ENCODE results near the gene XPO1.
"Not testable (repeated sequence)": the region's sequence is repeated elsewhere in the genome, so short reads cannot be mapped to it uniquely, and the experiment has no call there.

Gene XPO1

GRCh38 chr2:61463769-61464475 is 74.2 kb downstream of the XPO1 start:
- no peak for DNase-seq

- DNase-seq = no peak
Measured at GRCh38 chr2:61461404-61461803, 76.8 kb downstream of the XPO1 start.

GRCh38 chr2:61460163-61460562 is 78.0 kb downstream of the XPO1 start:
- peak; percentile 79 for DNase-seq

DNA sequence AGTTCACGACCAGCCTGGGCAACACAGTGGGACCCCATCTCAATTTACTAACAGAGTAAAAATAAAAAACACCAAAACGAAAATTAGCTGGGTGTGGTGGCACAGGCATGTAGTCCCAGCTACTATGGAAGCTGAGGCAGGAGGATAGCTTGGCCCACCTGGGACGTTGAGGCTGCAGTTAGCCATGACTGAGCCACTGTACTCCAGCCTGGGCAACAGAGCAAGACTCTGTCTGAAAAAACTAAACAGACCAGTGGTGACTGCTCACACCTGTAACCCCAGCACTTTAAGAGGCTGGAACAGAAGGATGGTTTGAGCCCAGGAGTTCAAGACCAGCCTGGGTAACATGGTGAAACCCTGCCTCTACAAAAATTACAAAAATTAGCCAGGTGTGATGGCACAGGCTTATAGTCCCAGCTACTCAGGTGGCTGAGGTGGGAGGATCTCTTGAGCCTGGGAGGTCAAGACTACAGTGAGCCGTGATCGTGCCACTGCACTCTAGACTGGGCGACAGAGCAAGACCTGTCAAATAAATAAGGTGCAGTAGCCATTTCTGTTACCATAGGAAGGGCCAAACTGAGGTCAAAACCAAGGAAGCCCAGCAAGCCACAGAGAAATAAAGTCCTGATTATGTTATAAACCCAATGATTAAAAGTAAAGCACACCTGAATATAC is 81.3 kb downstream of the XPO1 start:
- no peak for DNase-seq

GRCh38 chr2:61456070-61456745 is 81.9 kb downstream of the XPO1 start:
- no peak for DNase-seq

- DNase-seq = not testable (repeated sequence)
Measured at GRCh38 chr2:61454972-61455371, 83.2 kb downstream of the XPO1 start.

DNA sequence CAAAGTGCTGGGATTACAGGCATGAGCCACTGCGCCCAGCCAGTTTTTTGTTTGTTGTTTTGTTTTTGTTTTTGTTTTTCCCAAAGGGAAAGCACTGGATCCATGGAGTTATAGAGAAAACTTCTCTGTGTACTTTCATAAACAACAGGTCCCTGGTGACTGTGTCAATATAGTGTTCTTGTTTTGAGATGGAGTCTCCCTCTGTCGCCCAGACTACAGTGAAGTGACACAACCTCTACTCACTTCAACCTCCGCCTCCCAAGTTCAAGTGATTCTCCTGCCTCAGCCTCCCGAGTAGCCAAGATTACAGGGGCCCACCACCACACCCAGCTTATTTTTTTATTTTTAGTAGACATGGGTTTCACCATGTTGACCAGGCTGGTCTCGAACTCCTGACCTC is 83.8 kb downstream of the XPO1 start:
- DNase-seq = no peak

DNA sequence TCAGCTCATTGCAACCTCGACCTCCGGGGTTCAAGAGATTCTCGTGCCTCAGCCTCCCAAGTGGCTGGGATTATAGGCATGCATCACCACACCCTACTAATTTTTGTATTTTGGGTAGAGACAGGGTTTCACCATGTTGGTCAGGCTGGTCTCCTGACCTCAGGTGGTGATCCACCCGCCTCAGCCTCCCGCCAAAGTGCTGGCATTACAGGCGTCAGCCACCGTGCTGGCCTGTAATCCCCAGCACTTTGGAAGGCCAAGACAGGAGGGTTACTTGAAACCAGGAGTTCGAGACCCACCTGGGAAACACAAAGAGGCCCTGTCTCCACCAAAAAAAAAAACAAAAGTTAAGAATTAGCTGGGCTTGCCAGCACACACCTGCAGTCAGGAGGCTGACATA is 85.8 kb downstream of the XPO1 start:
- no peak for DNase-seq

DNA sequence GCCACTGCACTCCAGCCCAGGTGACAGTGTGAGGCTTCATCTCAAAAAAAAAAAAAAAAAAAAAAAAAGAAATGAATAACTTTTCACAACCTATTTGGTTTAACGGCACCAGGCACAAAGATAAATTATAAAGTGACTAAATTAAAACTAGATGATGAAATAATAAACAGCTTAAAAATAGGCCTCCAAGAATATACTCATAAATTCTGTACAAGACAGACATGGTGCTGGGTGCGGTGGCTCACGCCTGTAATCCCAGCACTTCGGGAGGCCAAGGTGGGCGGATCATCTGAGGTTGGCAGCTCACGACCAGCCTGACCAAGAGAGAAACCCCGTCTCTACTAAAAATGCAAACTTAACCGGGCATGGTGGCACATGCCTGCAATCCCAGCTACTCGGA is 87.0 kb downstream of the XPO1 start:
- no peak for DNase-seq

- no peak for DNase-seq
Measured at GRCh38 chr2:61450144-61450543, 88.0 kb downstream of the XPO1 start.

- DNase-seq = no peak
Measured at GRCh38 chr2:61448229-61448628, 89.9 kb downstream of the XPO1 start.

GRCh38 chr2:61446971-61447370 is 91.2 kb downstream of the XPO1 start:
- not testable (repeated sequence) for DNase-seq

DNA sequence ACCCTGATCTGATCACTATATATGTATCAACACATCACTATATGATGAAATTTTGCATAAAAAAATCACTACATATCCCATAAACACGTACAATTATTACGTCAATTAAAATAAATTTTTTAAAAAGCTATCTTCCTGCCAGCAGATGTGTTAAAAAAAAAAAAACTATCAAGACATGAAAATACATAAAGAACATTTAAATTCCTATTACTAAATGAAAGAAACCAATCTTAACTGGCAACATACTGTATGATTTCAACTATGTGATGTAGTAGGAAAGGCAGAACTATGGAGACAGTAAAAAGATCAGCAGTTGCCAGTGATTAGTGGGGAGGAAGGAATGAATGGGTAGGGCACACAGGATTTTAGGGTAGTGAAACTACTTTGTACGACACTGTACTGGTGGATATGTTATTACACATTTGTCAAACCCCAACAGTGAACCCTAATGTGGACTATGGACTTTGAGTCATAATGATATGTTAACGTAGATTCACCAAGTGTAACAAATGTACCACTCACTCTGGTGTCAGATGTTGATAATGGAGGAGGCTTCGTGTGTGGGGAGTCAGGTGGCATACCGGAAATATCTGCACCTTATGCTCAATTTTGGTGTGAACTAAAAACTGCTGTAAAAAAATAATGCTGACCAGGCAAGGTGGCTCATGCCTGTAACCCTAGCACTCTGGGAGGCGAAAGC is 94.7 kb downstream of the XPO1 start:
- no peak for DNase-seq

DNA sequence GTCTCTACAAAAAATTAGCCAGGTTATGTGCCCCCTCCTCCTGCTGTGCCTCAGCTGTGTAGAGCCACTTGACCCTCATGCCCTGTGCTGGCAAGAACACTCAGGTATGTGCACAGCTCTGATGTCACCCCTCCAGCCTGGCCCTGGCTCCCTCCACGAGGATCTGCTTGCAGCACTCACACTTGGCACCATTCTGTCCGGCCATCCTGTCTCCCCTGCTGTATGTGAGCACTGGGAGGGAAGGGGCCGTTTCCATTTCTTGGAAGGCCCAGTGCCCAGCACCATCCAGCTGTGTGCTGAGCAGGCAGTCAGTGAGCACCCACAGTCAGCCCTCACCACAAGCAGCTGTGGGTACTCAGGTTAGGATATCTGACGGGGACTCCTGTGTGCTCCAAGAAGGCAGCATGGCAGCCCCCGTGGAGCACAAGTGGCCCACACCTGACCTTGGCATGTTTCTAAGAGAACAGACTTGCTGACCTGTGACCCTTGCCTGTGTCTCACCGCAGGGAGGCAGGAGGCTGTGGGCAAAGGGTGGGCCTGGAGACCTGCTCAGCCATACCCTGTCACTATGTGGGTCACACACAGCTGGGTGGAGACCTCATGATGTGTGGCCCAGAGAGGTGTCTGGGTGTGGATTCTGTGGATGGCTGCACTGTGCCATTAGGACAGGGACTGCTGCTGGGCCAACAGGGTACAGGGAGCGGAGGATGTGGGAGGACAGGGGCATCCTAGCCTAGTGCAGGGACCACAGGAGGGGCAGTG is 98.7 kb downstream of the XPO1 start:
- no peak for DNase-seq

- no peak for DNase-seq
Measured at GRCh38 chr2:61438670-61439069, 99.5 kb downstream of the XPO1 start.

DNA sequence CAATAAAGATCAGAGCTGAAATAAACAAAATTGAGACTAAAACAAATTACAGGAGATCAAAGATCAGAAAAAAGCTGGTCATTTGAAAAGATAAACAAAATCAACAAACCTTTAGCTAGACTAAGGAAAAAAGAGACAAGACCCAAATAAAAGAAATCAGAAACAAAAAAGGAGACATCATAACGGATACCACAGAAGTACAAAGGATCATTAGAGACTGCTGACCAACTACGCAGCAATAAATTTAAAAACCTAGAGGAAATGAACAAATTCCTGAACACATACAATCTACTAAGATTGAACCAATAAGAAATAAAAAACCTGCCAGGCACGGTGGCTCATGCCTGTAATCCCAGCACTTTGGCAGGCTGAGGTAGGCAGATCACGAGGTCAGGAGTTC is 101.0 kb downstream of the XPO1 start:
- DNase-seq = no peak

DNA sequence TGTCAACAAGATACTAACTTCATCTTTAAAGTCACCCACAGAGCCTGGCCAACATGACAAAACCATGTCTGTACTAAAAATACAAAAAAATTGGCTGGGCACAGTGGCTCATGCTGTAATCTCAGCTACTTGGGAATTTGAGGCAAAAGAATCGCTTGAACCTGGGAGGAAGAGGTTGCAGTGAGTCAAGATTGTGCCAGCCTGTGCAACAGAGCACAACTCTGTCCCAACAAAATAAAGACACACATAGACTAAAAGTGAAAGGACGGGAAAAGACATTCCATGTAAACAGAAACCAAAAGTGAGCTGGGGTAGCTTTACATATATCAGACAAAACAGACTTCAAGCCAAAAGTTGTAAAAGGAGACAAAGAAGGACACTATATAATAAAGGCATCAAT is 102.1 kb downstream of the XPO1 start:
- DNase-seq = no peak

DNA sequence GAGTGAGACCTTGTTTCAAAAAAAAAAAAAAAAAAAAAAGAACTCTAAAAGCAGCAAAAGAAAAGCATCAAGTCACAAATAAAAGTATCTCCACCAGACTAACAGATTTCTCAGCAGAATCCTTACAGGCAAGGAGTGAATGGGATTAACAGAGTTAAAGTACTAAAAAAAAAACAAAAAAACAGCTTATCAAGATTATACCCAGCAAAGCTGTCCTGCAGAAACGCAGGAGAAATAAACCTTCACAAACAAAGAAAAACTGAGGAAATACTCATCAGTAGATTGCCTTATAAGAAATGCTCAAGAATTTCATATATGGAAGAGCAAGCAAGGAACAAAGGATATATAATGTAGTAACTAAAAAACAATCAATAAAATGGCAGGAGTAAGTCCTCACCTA is 102.9 kb downstream of the XPO1 start:
- no peak for DNase-seq

DNA sequence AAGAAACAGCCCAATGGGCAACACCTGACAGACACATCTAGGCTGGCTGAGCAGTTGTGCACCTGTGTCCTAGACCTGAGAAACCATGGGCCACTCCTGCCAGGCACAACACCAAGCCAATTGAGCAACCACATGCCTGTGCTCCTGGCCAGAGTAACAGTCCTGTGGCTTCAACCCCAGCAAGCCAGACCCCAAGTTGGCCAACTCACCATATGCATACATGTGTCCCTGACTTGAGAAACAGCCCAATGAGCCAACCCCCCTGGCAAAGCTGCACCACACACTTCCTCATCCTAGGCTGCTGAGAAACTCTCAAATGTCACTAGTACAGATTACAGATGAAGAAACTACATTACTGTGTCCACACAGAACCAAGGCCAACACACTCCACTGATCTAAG is 103.8 kb downstream of the XPO1 start:
- no peak for DNase-seq

DNA sequence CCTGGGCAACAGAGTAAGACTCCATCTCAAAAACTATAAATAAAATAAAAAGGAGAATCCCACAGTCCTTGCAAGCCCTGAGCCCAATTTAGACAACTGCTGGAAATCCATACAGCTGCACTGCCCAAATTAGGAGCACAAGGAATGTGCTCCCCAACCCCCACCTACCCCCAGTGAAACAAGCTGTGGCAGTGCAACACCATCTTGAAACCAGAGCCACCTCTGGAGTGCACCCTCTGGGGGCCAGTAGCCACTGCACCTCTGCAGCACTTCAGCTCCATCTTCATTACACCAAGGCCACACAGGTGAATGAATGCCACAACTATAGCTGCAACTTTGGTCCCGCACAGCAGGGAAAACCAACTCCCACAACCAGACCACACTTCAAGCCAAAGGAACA is 104.5 kb downstream of the XPO1 start:
- DNase-seq = no peak

DNA sequence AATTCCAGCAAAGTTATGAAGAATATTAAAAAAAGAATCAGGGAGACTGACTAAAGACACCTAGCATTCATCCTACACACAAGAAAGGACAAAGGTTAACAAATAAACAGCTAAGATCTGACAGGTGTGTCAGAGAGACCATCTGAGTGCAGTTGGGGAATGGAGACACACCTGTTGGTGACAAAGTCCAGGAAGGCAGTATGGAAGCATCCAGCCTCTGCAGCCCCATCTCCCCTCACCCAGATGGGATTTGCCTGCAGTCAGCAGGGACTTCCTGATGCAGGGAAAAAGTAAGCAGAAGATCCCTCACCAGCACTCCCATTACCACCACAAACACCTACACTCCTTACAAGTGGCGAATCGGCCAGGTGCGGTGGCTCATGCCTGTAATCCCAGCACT is 105.2 kb downstream of the XPO1 start:
- DNase-seq = no peak

GRCh38 chr2:61431345-61431744 is 106.8 kb downstream of the XPO1 start:
- DNase-seq = no peak
